ENCODE results near the gene PASK.

- no peak for TF ChIP-seq CTCF (conservative IDR thresholded peaks at IDR 0.05 in 1 of 2, IDR thresholded peaks at IDR 0.05 in 1 of 2; ENCODE audit: low read depth in 1 of 2, low read length in 2 of 2)
- no peak for TF ChIP-seq EZH2 (IDR thresholded peaks at IDR 0.05; ENCODE audit: low read length, missing control alignments)
Observed at GRCh38 chr2:241155936-241156335, 6.7 kb upstream of the PASK start.
